GM12801 (cell line): ENCODE measurements around the gene RASGEF1C.

Source experiments
- CTCF ChIP-seq: IDR thresholded peaks from one replicate; pipeline ENCODE4 v1.5.1; 2011; ENCODE audit warnings: control low read depth; ENCODE audit not compliant: insufficient read length; ENCODE audit errors: extremely low read depth

Gene RASGEF1C

GRCh38 chr5:180116077-180116999, 92.7 kb downstream of the RASGEF1C start:
- TF ChIP-seq CTCF: no peak

DNA sequence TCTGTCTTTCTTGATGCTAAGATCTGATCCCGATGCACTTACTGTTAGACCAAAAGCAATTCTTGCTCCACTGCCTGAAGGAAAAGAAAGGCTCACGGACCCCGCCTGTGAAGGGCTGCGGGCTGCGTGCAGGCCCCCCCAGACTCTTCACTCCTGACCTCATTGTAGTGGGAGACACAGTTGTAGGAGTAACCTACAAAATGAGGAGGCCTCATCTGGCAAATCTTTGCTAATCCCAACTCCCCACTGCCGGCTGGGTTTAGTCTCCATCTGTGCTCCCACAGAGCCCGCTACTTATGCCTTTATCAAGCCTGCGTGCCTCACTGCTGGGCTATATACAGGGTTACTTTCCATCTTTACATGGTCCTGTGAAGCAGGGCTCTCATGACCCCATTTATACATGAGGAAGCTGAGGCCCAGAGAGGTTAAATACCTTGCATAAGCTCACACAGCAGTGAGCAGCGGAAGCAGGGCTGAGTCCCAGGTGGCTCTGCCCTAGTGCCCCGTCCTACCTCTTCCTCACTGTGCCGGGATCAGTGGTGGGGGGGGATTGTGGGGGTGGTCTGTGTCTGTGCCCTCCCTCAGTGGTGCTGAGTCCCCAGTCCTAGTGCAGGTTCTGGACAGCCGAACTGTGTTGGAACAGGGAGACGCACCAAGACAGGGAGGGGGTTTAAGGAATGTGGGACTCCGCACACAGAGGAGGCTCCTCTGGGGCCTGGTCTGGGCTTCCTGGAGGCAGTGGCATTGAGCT, 93.5 kb downstream of the RASGEF1C start:
- TF ChIP-seq CTCF: no peak

GRCh38 chr5:180114304-180115003, 94.6 kb downstream of the RASGEF1C start:
- TF ChIP-seq CTCF: no peak

DNA sequence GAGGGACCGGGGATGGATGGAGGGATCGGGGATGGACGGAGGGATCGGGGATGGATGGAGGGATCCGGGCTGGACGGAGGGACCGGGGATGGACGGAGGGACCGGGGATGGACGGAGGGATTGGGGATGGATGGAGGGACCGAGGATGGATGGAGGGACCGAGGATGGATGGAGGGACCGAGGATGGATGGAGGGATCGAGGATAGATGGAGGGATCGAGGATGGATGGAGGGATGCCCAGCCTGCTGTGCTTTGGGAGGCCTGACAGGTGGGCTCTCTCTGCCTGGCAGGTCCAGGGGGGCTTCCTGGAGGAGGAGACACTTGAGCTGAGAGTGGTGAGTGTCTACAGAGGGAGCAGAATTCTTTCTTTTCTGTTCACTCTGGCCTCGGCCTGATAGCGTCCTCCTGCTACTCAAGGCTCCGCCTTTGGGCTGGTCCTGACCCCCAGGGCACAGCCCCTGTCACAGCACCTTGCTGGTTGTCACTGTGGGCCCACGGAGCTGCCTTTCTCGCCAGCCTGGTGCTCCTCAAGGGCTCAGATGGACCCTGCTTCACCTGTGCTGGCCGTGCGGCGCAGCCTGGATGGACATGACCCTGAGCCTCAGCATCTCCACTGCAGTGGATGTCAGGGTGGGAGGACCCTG, 95.2 kb downstream of the RASGEF1C start:
- TF ChIP-seq CTCF: no peak

DNA sequence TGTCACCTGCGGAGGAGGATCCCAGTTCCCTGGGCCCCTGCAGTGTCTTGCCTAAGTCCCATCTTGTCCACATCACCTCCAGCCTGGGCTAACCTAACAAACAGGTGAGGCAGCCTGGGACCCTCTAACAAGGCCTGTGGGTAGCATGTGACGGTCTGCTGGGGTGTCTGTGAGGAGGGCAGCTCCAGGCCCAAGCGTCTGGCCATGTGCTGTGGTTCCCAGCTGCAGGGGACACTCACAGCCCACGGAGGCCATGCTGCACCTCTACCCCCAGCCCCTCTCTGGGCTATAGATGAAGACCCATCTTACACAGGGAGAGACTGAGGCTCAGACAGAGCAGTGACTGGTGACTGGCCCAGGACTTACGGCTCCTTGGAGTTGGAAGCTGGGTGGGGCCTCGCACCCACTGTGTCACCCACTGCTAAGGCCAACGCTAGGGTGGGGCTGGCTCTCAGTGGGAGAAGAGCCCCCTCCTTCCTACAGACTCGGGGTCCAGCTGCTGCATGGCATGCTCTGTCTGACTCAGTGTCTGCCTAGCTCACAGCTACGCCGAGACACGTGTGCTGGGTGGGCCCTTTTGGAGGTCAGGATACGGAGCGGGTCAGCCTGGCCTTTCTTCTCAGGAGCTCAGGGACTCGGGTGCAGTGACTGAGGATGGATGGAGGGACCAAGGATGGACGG, 96.7 kb downstream of the RASGEF1C start:
- TF ChIP-seq CTCF: no peak

GRCh38 chr5:180111273-180112002, 97.6 kb downstream of the RASGEF1C start:
- TF ChIP-seq CTCF: no peak
